B cell (primary cell): ENCODE measurements around the gene NAV2. TPM values are rescaled to one million over a fixed set of nuclear protein-coding genes. Genes with fewer than 3 reads are reported as not detected.

Source experiments
- ATAC-seq: fragments of 200-7000 bp; cut with Tn5 transposase; one replicate; pipeline ENCODE4 v1.10.0; 2021; ENCODE audit warnings: low read depth, mild to moderate bottlenecking, moderate number of reproducible peaks, moderate library complexity
- CTCF ChIA-PET: fragments of 350-600 bp; sonication (Branson Sonifier 250); formaldehyde crosslinking; loops from one replicate; lab custom pipeline; 2021; ENCODE audit warnings: antibody characterized with exemption, inconsistent platforms; lab: Charles Lee
- POLR2A ChIA-PET: fragments of 350-600 bp; sonication (Branson Sonifier 250); formaldehyde crosslinking; loops from one replicate; lab custom pipeline; 2021; ENCODE audit warnings: antibody characterized with exemption; lab: Charles Lee
- DNase-seq: peaks from one replicate; pipeline ENCODE4 v3.0.0; 2013
- H2AFZ ChIP-seq: 2 replicates; pipeline ENCODE4 v1.6.1; 2012; ENCODE audit warnings: mild to moderate bottlenecking, low read depth, low read length; ENCODE audit not compliant: insufficient read depth, poor library complexity, severe bottlenecking
- H3K27ac ChIP-seq, 2 donors: 1 replicate in 1 of 2; 2 replicates in 1 of 2; pipeline ENCODE4 v1.5.1; 2012 to 2013; ENCODE audit warnings: low read length in 2 of 2, mild to moderate bottlenecking in 2 of 2, moderate library complexity in 1 of 2
- H3K27me3 ChIP-seq, 4 experiments: fragments of 200-600 bp in 1 of 4; sonication (generic) in 1 of 4; replicated peaks in 1 of 4; 1 replicate in 2 of 4; 2 replicates in 2 of 4; pipeline versions ENCODE4 v1.6.1 to v1.7.0; 2013 to 2016; ENCODE audit warnings: low read length in 3 of 4, mild to moderate bottlenecking in 2 of 4, mixed read lengths in 1 of 4, moderate library complexity in 1 of 4; ENCODE audit not compliant: insufficient read depth in 4 of 4, control insufficient read depth in 3 of 4; ENCODE audit errors: control extremely low read depth in 1 of 4
- H3K36me3 ChIP-seq, 2 experiments: replicated peaks in 1 of 2; 1 replicate in 1 of 2; 2 replicates in 1 of 2; pipeline versions ENCODE4 v1.6.1 to v1.7.1; 2013; ENCODE audit warnings: low read length in 1 of 2; ENCODE audit not compliant: insufficient read depth in 2 of 2, control insufficient read depth in 1 of 2; ENCODE audit errors: control extremely low read depth in 1 of 2, extremely low read depth in 1 of 2
- H3K4me1 ChIP-seq, 2 donors: fragments of 200-600 bp in 1 of 2; sonication (generic) in 1 of 2; 1 replicate in 1 of 2; 2 replicates in 1 of 2; pipeline versions ENCODE4 v1.5.1 to v1.6.1; 2013 to 2017; ENCODE audit warnings: low read length in 2 of 2; ENCODE audit not compliant: control insufficient read depth in 2 of 2, insufficient read depth in 2 of 2
- H3K4me2 ChIP-seq: replicated peaks from 2 replicates; pipeline ENCODE3; 2012; ENCODE audit warnings: mild to moderate bottlenecking, low read depth, low read length; ENCODE audit not compliant: poor library complexity, severe bottlenecking
- H3K4me3 ChIP-seq, 5 experiments: fragments of 200-600 bp in 1 of 5; sonication (generic) in 1 of 5; 1 replicate in 3 of 5; 2 replicates in 2 of 5; pipeline versions ENCODE4 v1.5.1 to v1.7.0; 2011 to 2016; ENCODE audit warnings: low read length in 4 of 5, mild to moderate bottlenecking in 4 of 5, low read depth in 2 of 5, control low read depth in 1 of 5, moderate library complexity in 1 of 5; ENCODE audit not compliant: insufficient read depth in 1 of 5; ENCODE audit errors: control extremely low read depth in 1 of 5, extremely low read depth in 1 of 5
- H3K79me2 ChIP-seq: fragments of 200-600 bp; sonication (generic); one replicate; pipeline ENCODE4 v1.6.0; 2016; ENCODE audit warnings: low read length; ENCODE audit not compliant: control insufficient read depth, insufficient read depth
- H3K9ac ChIP-seq: fragments of 200-600 bp; sonication (generic); 2 replicates; pipeline ENCODE4 v1.6.1; 2017; ENCODE audit warnings: mild to moderate bottlenecking, low read length, moderate library complexity
- H3K9me3 ChIP-seq, 3 donors: one replicate each; pipeline versions ENCODE4 v1.6.1 to v1.7.1; 2013; ENCODE audit warnings: low read length in 2 of 3; ENCODE audit not compliant: control insufficient read depth in 2 of 3, insufficient read depth in 1 of 3; ENCODE audit errors: control extremely low read depth in 1 of 3
- H4K20me1 ChIP-seq: 2 replicates; pipeline ENCODE4 v1.6.0; 2012; ENCODE audit warnings: mild to moderate bottlenecking, low read length; ENCODE audit not compliant: insufficient read depth, control insufficient read depth, poor library complexity, severe bottlenecking
- H3K27ac Mint-ChIP-seq: one replicate; pipeline ENCODE4 v1.8.0; 2021; ENCODE audit warnings: mixed read lengths
- H3K27me3 Mint-ChIP-seq: one replicate; pipeline ENCODE4 v1.8.0; 2021; ENCODE audit warnings: mixed read lengths
- H3K4me1 Mint-ChIP-seq: one replicate; pipeline ENCODE4 v1.8.0; 2021; ENCODE audit warnings: mixed read lengths
- H3K4me3 Mint-ChIP-seq: one replicate; pipeline ENCODE4 v1.8.0; 2021; ENCODE audit warnings: mixed read lengths
- H3K9me3 Mint-ChIP-seq: one replicate; pipeline ENCODE4 v1.8.0; 2022; ENCODE audit warnings: mixed read lengths; ENCODE audit not compliant: insufficient read depth
- CTCF ChIP-seq: fragments of 200-600 bp; IDR thresholded peaks from one replicate; pipeline ENCODE4 v1.8.0; 2022; ENCODE audit warnings: antibody characterized with exemption, mild to moderate bottlenecking
- EZH2 ChIP-seq: IDR thresholded peaks from 2 replicates; pipeline ENCODE4 v1.6.1; 2012; ENCODE audit warnings: borderline replicate concordance, low read depth, mild to moderate bottlenecking, moderate library complexity, low read length; ENCODE audit not compliant: insufficient read depth, poor library complexity, severe bottlenecking
- whole genome bisulfite sequencing: methylation state at CpG from one replicate; pipeline ENCODE4 v1.1.5; 2013; ENCODE audit warnings: missing lambda C conversion rate; ENCODE audit not compliant: insufficient coverage; 5-methylcytosine and 5-hydroxymethylcytosine counted together
- intact Hi-C: fragments of 100-400 bp; cut with micrococcal nuclease; formaldehyde crosslinking; loops from one replicate; pipeline ENCODE4 v1.10.0; 2022
- polyA plus RNA-seq: library from polyadenylated mRNA; depleted of rRNA; stranded (reverse); fragments of >200 nt; gene quantifications from 2 replicates; pipeline ENCODE4 v1.2.3, GENCODE V29; 2012
- total RNA-seq, 2 donors: library from RNA; stranded (reverse); fragments of 120-200 nt in 1 of 2; gene quantifications; 1 replicate in 1 of 2; 2 replicates in 1 of 2; pipeline versions ENCODE4 v1.2.3 to v1.2.4, GENCODE V29; 2013 to 2022

NAV2 gene
- total and polyA plus RNA-seq, 2 donors (not counting 1 experiment from before 2014, with no cell fraction given): 0.82 to 22.2 TPM

- H3K27ac Mint-ChIP-seq: no peak overlapping the region
- Histone ChIP-seq H3K9me3 (no peaks in the 10 kb centered on the region), H3K4me2 (no peak overlapping the region), H3K9ac (no peak overlapping the region), H3K27me3 (no peaks in the 10 kb centered on the region), H2AFZ (no peak overlapping the region), H3K36me3 (no peaks in the 10 kb centered on the region), H3K79me2 (no peaks in the 10 kb centered on the region), H3K27ac (no peak overlapping the region), H3K4me3 (no peak overlapping the region), H3K4me1 (no peaks in the 10 kb centered on the region), H4K20me1 (no peaks in the 10 kb centered on the region)
- ATAC-seq: no peak
- CTCF ChIA-PET: no interaction called here
- DNase-seq: no peak
- H3K4me3 Mint-ChIP-seq: no peak overlapping the region
- H3K9me3 Mint-ChIP-seq: no peaks in the 10 kb centered on the region
- WGBS: 100% methylated on average over 1 of the region's 4 CpGs
- POLR2A ChIA-PET: no interaction called here
- TF ChIP-seq CTCF: no peak
- no peak for TF ChIP-seq EZH2
- H3K27me3 Mint-ChIP-seq: peaks cover 13% of the 10 kb centered on the region
- no peaks in the 10 kb centered on the region for H3K4me1 Mint-ChIP-seq
- intact Hi-C loops: no loop called here
Observed at GRCh38 chr11:20021212-20021611, 308.6 kb downstream of the NAV2 start.

- Mint-ChIP-seq H3K27me3 (peaks cover 16% of the 10 kb centered on the region), H3K9me3 (no peaks in the 10 kb centered on the region), H3K4me3 (no peak overlapping the region), H3K4me1 (no peaks in the 10 kb centered on the region), H3K27ac (no peak overlapping the region)
- Histone ChIP-seq H3K27ac (no peak overlapping the region), H4K20me1 (no peaks in the 10 kb centered on the region), H2AFZ (no peak overlapping the region), H3K4me3 (no peak overlapping the region), H3K79me2 (no peaks in the 10 kb centered on the region), H3K4me2 (no peak overlapping the region), H3K9ac (no peak overlapping the region), H3K9me3 (no peaks in the 10 kb centered on the region), H3K4me1 (no peaks in the 10 kb centered on the region), H3K27me3 (no peaks in the 10 kb centered on the region), H3K36me3 (no peaks in the 10 kb centered on the region)
- intact Hi-C loops: no loop called here
- no peak for ATAC-seq
- DNase-seq: no peak
- ChIA-PET POLR2A (no interaction called here), CTCF (no interaction called here)
- no CpG with 5 or more reads among the region's 4 CpGs for WGBS
- TF ChIP-seq EZH2: no peak
- no peak for TF ChIP-seq CTCF
Observed at GRCh38 chr11:20021771-20022362, 309.2 kb downstream of the NAV2 start.
